Mammary epithelial cell (primary cell): Measurements from ENCODE around the gene CHD1L.

Source experiments
- EZH2 ChIP-seq: IDR thresholded peaks from 2 replicates; pipeline ENCODE4 v1.6.1; 2012; ENCODE audit warnings: low read length, inconsistent platforms, borderline replicate concordance
- TF ChIP-seq, protein P1 (sequence below), 2 donors: IDR thresholded peaks in 1 of 2; conservative IDR thresholded peaks in 1 of 2; 2 replicates each; pipeline ENCODE4 v1.5.1; 2011 to 2012; ENCODE audit warnings: inconsistent platforms in 2 of 2, low read length in 2 of 2, mild to moderate bottlenecking in 2 of 2, control low read depth in 1 of 2, low read depth in 1 of 2; ENCODE audit not compliant: insufficient read depth in 1 of 2; ENCODE audit errors: extremely low read depth in 1 of 2

- TF ChIP-seq, protein P1, sequence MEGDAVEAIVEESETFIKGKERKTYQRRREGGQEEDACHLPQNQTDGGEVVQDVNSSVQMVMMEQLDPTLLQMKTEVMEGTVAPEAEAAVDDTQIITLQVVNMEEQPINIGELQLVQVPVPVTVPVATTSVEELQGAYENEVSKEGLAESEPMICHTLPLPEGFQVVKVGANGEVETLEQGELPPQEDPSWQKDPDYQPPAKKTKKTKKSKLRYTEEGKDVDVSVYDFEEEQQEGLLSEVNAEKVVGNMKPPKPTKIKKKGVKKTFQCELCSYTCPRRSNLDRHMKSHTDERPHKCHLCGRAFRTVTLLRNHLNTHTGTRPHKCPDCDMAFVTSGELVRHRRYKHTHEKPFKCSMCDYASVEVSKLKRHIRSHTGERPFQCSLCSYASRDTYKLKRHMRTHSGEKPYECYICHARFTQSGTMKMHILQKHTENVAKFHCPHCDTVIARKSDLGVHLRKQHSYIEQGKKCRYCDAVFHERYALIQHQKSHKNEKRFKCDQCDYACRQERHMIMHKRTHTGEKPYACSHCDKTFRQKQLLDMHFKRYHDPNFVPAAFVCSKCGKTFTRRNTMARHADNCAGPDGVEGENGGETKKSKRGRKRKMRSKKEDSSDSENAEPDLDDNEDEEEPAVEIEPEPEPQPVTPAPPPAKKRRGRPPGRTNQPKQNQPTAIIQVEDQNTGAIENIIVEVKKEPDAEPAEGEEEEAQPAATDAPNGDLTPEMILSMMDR (conservative IDR thresholded peaks at IDR 0.05 in 1 of 2, IDR thresholded peaks at IDR 0.05 in 1 of 2; ENCODE audit: extremely low read depth in 1 of 2, insufficient read depth in 1 of 2, low read depth in 1 of 2, low read length in 2 of 2): peak; percentile 30 to 45
- TF ChIP-seq EZH2: no peak
Observed at GRCh38 chr1:147273409-147274336, 31.2 kb downstream of the CHD1L start.
